ENCODE data around the gene EEPD1.

EEPD1 gene

GRCh38 chr7:36278620-36279172, 125.6 kb downstream of the EEPD1 start:
- DNase-seq (ENCODE audit: low read depth in 4 of 4, low spot score in 1 of 4) = no peak

GRCh38 chr7:36279200-36279925, 126.3 kb downstream of the EEPD1 start:
- no peak for DNase-seq (ENCODE audit: low read depth in 4 of 4, low spot score in 1 of 4)

GRCh38 chr7:36279926-36280315, 126.9 kb downstream of the EEPD1 start:
- DNase-seq (ENCODE audit: low read depth in 4 of 4, low spot score in 1 of 4) = no peak

GRCh38 chr7:36280840-36281812, 128.1 kb downstream of the EEPD1 start:
- DNase-seq (ENCODE audit: low read depth in 4 of 4, low spot score in 1 of 4) = no peak

GRCh38 chr7:36281945-36282717, 129.1 kb downstream of the EEPD1 start:
- DNase-seq (ENCODE audit: low read depth in 4 of 4, low spot score in 1 of 4) = no peak

- no peak for DNase-seq (ENCODE audit: low read depth in 4 of 4, low spot score in 1 of 4)
These were observed 130.1 kb downstream of the EEPD1 start for GRCh38 chr7:36283181-36283580.

- no peak for DNase-seq (ENCODE audit: low read depth in 4 of 4, low spot score in 1 of 4)
These were observed 130.7 kb downstream of the EEPD1 start for GRCh38 chr7:36283711-36284130.

- no peak for DNase-seq (ENCODE audit: low read depth in 4 of 4, low spot score in 1 of 4)
These were observed 131.5 kb downstream of the EEPD1 start for GRCh38 chr7:36284456-36285090.

GRCh38 chr7:36285276-36285675, 132.2 kb downstream of the EEPD1 start:
- no peak for DNase-seq (ENCODE audit: low read depth in 4 of 4, low spot score in 1 of 4)

GRCh38 chr7:36286226-36286625, 133.2 kb downstream of the EEPD1 start:
- DNase-seq (ENCODE audit: low read depth in 4 of 4, low spot score in 1 of 4) = peak in 2 of 4 experiments; percentile 12 to 17

- no peak for DNase-seq (ENCODE audit: low read depth in 4 of 4, low spot score in 1 of 4)
These were observed 133.6 kb downstream of the EEPD1 start for GRCh38 chr7:36286688-36287087.

GRCh38 chr7:36287371-36288241, 134.6 kb downstream of the EEPD1 start:
- DNase-seq (ENCODE audit: low read depth in 4 of 4, low spot score in 1 of 4) = no peak

GRCh38 chr7:36288501-36288900, 135.4 kb downstream of the EEPD1 start:
- DNase-seq (ENCODE audit: low read depth in 4 of 4, low spot score in 1 of 4) = no peak

- DNase-seq (ENCODE audit: low read depth in 4 of 4, low spot score in 1 of 4) = no peak
These were observed 137.0 kb downstream of the EEPD1 start for GRCh38 chr7:36289833-36290661.

GRCh38 chr7:36291387-36292316, 138.6 kb downstream of the EEPD1 start:
- peak; percentile 61 to 72 (median 64) for DNase-seq (ENCODE audit: low read depth in 4 of 4, low spot score in 1 of 4)

GRCh38 chr7:36295090-36295489, 142.0 kb downstream of the EEPD1 start:
- no peak for DNase-seq (ENCODE audit: low read depth in 4 of 4, low spot score in 1 of 4)

GRCh38 chr7:36296284-36296683, 143.2 kb downstream of the EEPD1 start:
- DNase-seq (ENCODE audit: low read depth in 4 of 4, low spot score in 1 of 4) = no peak

Data from stimulated activated CD4-positive, alpha-beta T cell treated with anti-CD3 and anti-CD28 coated beads, Interleukin-1b, Interleukin-23, amount 100 ng/mL, for 24 hours (primary cell).